Effector memory CD4-positive, alpha-beta T cell (primary cell): ENCODE measurements around the gene BASP1.

ENCODE experiments used
- DNase-seq, 3 donors: peaks; one replicate each; pipeline ENCODE4 v3.0.0-alpha.2; 2020
- H3K27ac ChIP-seq: 2 replicates; pipeline ENCODE4 v1.7.0; 2013; ENCODE audit warnings: mild to moderate bottlenecking, low read length, moderate library complexity; ENCODE audit not compliant: insufficient read depth, poor library complexity, severe bottlenecking
- H3K27me3 ChIP-seq: replicated peaks from 2 replicates; pipeline ENCODE4 v1.7.0; 2013; ENCODE audit warnings: mild to moderate bottlenecking, low read length; ENCODE audit not compliant: insufficient read depth, control insufficient read depth, poor library complexity, severe bottlenecking
- H3K36me3 ChIP-seq: 2 replicates; pipeline ENCODE4 v1.7.0; 2013; ENCODE audit warnings: mild to moderate bottlenecking, low read length, moderate library complexity; ENCODE audit not compliant: control insufficient read depth, insufficient read depth
- H3K4me1 ChIP-seq: 2 replicates; pipeline ENCODE4 v1.7.0; 2013; ENCODE audit warnings: low read length, mild to moderate bottlenecking; ENCODE audit not compliant: control insufficient read depth, insufficient read depth, poor library complexity, severe bottlenecking
- H3K4me3 ChIP-seq: 2 replicates; pipeline ENCODE4 v1.7.0; 2013; ENCODE audit warnings: low read length, low read depth, mild to moderate bottlenecking; ENCODE audit not compliant: insufficient read depth, poor library complexity, severe bottlenecking
- H3K9me3 ChIP-seq: 2 replicates; pipeline ENCODE4 v1.7.0; 2013; ENCODE audit warnings: mild to moderate bottlenecking, low read length, moderate library complexity; ENCODE audit not compliant: control insufficient read depth

The BASP1 gene

DNA sequence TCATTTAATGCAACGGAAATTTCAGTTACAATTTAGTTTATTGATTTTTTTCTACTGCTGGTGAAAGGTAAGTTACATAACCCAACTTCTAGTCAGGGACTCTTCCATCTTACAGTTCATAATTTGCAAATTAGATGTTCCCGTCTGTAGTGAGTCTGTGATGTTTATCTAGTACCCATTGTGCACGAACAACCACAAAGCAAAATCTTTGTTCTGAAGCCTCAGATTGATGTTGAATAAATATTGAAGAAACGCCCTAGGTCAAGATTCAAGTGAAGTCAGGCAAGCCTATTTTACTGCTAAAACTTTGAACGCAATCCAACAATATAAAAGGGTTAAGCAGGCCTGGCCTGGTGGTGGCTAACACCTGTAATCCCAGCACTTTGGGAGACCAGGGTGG, 43.1 kb downstream of the BASP1 start:
- H3K27me3 ChIP-seq, result no peaks in the 10 kb centered on the region
- H3K27ac ChIP-seq, result no peak overlapping the region
- H3K9me3 ChIP-seq, result no peaks in the 10 kb centered on the region
- DNase-seq, result no peak
- H3K4me3 ChIP-seq, result no peak overlapping the region
- H3K36me3 ChIP-seq, result no peaks in the 10 kb centered on the region
- H3K4me1 ChIP-seq, result no peaks in the 10 kb centered on the region

DNA sequence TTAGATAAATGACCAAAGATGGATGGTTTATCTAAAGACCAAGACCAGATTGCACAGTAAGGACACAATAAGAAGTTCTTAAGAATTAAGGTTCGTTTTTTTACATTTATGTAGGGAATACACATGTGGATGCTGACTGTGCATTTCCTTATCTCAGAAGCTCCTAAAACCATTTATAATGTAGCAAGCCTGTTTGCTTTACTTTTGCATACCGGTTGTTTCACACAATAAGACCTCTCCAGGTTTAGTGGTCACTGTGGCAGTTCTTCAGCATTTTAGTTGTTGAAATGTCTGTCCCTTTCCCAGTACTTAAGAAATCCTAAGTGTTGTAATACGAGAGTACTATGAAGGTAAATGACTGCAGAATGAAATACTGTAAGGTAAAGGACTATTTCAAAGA, 43.6 kb downstream of the BASP1 start:
- H3K36me3 ChIP-seq, result no peaks in the 10 kb centered on the region
- no peaks in the 10 kb centered on the region for H3K27me3 ChIP-seq
- no peak overlapping the region for H3K27ac ChIP-seq
- H3K4me3 ChIP-seq, result no peak overlapping the region
- no peaks in the 10 kb centered on the region for H3K4me1 ChIP-seq
- no peaks in the 10 kb centered on the region for H3K9me3 ChIP-seq
- no peak for DNase-seq

DNA sequence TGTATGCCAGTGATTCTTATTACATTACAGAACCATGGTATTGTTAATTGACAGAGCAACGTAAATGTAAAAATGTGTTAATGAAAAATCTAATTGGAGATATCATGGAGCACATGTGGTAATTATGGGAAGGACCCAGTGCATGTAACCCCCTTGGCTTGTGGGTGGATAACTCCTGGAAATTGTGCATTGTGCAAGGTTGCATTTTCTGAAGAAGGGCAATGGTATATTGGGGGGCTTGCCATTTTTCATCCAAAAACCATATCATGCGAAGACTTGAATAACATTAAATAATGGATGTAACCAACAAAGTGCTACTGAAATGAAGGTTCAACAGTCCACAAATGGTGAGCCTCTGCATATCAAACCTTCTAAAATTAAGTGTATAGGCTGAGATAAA, 47.6 kb downstream of the BASP1 start:
- no peak for DNase-seq
- Histone ChIP-seq H3K36me3 (no peaks in the 10 kb centered on the region), H3K27me3 (no peaks in the 10 kb centered on the region), H3K4me3 (no peak overlapping the region), H3K4me1 (no peaks in the 10 kb centered on the region), H3K27ac (no peak overlapping the region), H3K9me3 (no peaks in the 10 kb centered on the region)

DNA sequence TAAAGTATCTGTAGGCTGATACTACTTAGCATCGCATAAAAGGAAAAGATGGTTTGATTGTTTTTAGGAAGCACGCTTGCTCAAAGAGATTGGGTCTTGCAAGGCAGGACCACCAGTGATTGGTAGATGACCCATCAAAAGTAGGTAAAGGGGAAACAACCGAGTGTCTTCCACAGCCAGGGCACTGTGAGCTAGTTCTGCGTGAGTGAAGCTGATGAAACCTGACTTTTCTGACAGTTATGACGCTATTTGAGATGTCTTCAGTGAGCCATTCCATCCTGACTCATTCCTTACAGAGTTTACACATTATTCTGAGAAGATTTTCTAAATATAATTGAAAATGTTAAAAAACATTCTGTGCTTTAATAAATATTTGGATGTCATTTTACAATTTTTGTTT, 49.7 kb downstream of the BASP1 start:
- no peaks in the 10 kb centered on the region for H3K36me3 ChIP-seq
- DNase-seq, result no peak
- no peaks in the 10 kb centered on the region for H3K9me3 ChIP-seq
- H3K4me1 ChIP-seq, result no peaks in the 10 kb centered on the region
- H3K27me3 ChIP-seq, result no peaks in the 10 kb centered on the region
- H3K4me3 ChIP-seq, result no peak overlapping the region
- no peak overlapping the region for H3K27ac ChIP-seq

- H3K36me3 ChIP-seq, result no peaks in the 10 kb centered on the region
- H3K27me3 ChIP-seq, result no peaks in the 10 kb centered on the region
- no peaks in the 10 kb centered on the region for H3K9me3 ChIP-seq
- no peak for DNase-seq
- no peak overlapping the region for H3K4me3 ChIP-seq
- H3K4me1 ChIP-seq, result no peaks in the 10 kb centered on the region
- H3K27ac ChIP-seq, result no peak overlapping the region
Measured at GRCh38 chr5:17269201-17269600, 51.8 kb downstream of the BASP1 start.

- no peak overlapping the region for H3K4me3 ChIP-seq
- no peaks in the 10 kb centered on the region for H3K36me3 ChIP-seq
- no peaks in the 10 kb centered on the region for H3K9me3 ChIP-seq
- no peak for DNase-seq
- no peak overlapping the region for H3K27ac ChIP-seq
- H3K4me1 ChIP-seq, result no peaks in the 10 kb centered on the region
- H3K27me3 ChIP-seq, result no peaks in the 10 kb centered on the region
Measured at GRCh38 chr5:17272111-17272510, 54.7 kb downstream of the BASP1 start.

DNA sequence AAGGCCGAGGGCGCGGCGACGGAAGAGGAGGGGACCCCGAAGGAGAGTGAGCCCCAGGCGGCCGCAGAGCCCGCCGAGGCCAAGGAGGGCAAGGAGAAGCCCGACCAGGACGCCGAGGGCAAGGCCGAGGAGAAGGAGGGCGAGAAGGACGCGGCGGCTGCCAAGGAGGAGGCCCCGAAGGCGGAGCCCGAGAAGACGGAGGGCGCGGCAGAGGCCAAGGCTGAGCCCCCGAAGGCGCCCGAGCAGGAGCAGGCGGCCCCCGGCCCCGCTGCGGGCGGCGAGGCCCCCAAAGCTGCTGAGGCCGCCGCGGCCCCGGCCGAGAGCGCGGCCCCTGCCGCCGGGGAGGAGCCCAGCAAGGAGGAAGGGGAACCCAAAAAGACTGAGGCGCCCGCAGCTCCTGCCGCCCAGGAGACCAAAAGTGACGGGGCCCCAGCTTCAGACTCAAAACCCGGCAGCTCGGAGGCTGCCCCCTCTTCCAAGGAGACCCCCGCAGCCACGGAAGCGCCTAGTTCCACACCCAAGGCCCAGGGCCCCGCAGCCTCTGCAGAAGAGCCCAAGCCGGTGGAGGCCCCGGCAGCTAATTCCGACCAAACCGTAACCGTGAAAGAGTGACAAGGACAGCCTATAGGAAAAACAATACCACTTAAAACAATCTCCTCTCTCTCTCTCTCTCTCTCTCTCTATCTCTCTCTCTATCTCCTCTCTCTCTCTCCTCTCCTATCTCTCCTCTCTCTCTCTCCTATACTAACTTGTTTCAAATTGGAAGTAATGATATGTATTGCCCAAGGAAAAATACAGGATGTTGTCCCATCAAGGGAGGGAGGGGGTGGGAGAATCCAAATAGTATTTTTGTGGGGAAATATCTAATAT, 58.1 kb downstream of the BASP1 start:
- Histone ChIP-seq H3K9me3 (no peaks in the 10 kb centered on the region), H3K36me3 (no peaks in the 10 kb centered on the region), H3K27ac (no peak overlapping the region), H3K4me1 (no peaks in the 10 kb centered on the region), H3K4me3 (no peak overlapping the region), H3K27me3 (no peaks in the 10 kb centered on the region)
- no peak for DNase-seq

- H3K27ac ChIP-seq, result no peak overlapping the region
- no peak overlapping the region for H3K4me3 ChIP-seq
- H3K4me1 ChIP-seq, result no peaks in the 10 kb centered on the region
- no peaks in the 10 kb centered on the region for H3K27me3 ChIP-seq
- no peaks in the 10 kb centered on the region for H3K36me3 ChIP-seq
- no peaks in the 10 kb centered on the region for H3K9me3 ChIP-seq
- no peak for DNase-seq
Measured at GRCh38 chr5:17276445-17276844, 59.0 kb downstream of the BASP1 start.

DNA sequence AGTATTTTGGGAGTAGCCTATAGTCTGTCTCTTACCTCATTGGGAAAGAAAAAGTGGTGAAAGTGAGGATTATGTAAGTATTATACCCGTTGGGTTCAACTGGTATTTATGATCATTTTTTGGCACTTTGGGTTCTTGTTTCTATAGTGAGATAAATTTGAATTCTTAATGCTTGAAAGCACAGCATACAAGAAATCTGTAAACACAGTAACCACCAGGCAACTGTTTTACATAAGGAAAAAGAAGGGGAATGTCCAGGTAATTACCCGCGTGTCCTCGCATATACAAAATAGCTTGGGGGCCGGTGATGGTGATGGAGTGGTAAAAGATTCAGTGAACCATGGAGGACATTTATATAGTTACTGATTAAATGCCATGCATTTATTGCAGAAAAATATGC, 60.5 kb downstream of the BASP1 start:
- no peaks in the 10 kb centered on the region for H3K9me3 ChIP-seq
- no peaks in the 10 kb centered on the region for H3K36me3 ChIP-seq
- no peaks in the 10 kb centered on the region for H3K4me1 ChIP-seq
- no peak overlapping the region for H3K4me3 ChIP-seq
- DNase-seq, result no peak
- H3K27ac ChIP-seq, result no peak overlapping the region
- no peaks in the 10 kb centered on the region for H3K27me3 ChIP-seq

DNA sequence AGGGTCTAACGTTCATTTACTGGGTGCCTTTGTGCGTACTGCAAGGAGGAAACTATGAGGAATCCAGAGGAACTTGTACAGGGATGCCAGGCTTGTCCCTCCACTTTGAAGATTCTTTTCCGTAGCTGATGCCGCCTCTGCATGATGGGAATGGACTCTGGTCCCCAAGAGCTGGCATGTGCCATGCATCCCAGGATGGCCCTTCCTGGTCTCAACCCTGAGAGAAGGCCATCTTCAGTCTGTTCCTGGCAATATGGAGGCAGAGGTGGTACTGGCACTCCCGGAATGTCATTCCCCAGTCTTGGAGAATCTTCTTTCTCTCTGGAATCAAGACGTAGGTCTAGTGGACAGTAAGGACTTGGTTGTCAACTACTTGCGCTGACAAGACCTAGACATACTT, 61.5 kb downstream of the BASP1 start:
- Histone ChIP-seq H3K4me3 (no peak overlapping the region), H3K36me3 (no peaks in the 10 kb centered on the region)

More for the DNA sequence above, 61.5 kb downstream of the BASP1 start:
- H3K9me3 ChIP-seq, result no peaks in the 10 kb centered on the region
- H3K4me1 ChIP-seq, result no peaks in the 10 kb centered on the region
- no peaks in the 10 kb centered on the region for H3K27me3 ChIP-seq
- H3K27ac ChIP-seq, result no peak overlapping the region
- DNase-seq, result no peak
